Stimulated activated effector memory CD8-positive, alpha-beta T cell treated with anti-CD3 and anti-CD28 coated beads, Interleukin-12 subunit alpha, Interleukin-12 subunit beta, amount 100 ng/mL, for 72 hours (primary cell): Measurements from ENCODE around the gene CAPN14.

Experiments
- ATAC-seq: fragments of 150-1000 bp; cut with Tn5 transposase; 2 replicates; pipeline ENCODE4 v1.10.0; 2021
- DNase-seq, 2 donors: peaks; one replicate each; pipeline ENCODE4 v3.0.0; 2021 to 2022; ENCODE audit warnings: low spot score in 2 of 2
- H3K27ac Mint-ChIP-seq: one replicate; pipeline ENCODE4 v1.8.0; 2022; ENCODE audit warnings: mild to moderate bottlenecking, mixed read lengths
- H3K36me3 Mint-ChIP-seq: one replicate; pipeline ENCODE4 v1.8.0; 2022; ENCODE audit warnings: mild to moderate bottlenecking, mixed read lengths
- H3K4me1 Mint-ChIP-seq: one replicate; pipeline ENCODE4 v1.8.0; 2022; ENCODE audit warnings: mixed read lengths
- H3K4me3 Mint-ChIP-seq: one replicate; pipeline ENCODE4 v1.8.0; 2022; ENCODE audit warnings: mild to moderate bottlenecking, mixed read lengths
- H3K9me3 Mint-ChIP-seq: one replicate; pipeline ENCODE4 v1.8.0; 2022; ENCODE audit warnings: mixed read lengths

CAPN14 gene

DNA sequence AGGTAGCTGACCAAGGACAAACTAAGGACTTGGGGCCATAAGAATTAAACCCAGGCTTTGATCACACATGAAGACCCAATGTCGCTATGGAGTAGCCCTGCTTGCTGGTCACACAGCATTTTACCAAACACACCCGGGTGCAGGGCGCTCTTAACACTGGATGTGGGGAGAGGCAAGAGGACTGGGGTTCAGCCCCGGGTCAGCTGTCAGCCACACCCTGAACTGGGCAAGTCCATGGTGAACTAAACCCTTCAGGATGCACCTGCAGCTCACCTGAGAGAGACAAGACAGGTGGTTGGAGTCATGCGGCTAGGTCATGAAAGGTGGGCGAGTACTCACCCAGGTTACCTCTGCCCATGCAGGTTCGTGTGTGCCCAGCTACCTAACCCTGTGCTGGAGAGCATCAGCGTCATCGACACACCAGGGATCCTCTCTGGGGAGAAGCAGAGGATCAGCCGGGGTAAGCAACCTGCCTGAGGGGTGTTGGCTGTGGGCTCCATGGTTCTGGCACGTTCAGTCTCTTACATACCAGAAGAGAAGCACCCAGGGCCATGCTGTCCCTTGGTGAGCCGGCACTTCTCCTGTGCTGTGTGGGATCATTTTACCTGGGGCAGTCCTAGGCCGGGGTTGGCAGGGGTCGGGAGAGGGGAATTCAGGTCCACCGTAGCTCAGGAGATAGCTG is 31.8 kb upstream of the CAPN14 start:
- ATAC-seq (peak; percentile 16), DNase-seq (no peak)
- peaks cover 5% of the 10 kb centered on the region for H3K36me3 Mint-ChIP-seq
- H3K4me3 Mint-ChIP-seq = no peak overlapping the region
- no peaks in the 10 kb centered on the region for H3K9me3 Mint-ChIP-seq
- no peaks in the 10 kb centered on the region for H3K4me1 Mint-ChIP-seq
- no peak overlapping the region for H3K27ac Mint-ChIP-seq

- Mint-ChIP-seq H3K9me3 (no peaks in the 10 kb centered on the region), H3K36me3 (peaks cover 5% of the 10 kb centered on the region), H3K4me1 (no peaks in the 10 kb centered on the region), H3K27ac (no peak overlapping the region), H3K4me3 (no peak overlapping the region)
- DNase-seq = no peak
- ATAC-seq = no peak
Measured at GRCh38 chr2:31248139-31248538, 30.8 kb upstream of the CAPN14 start.

DNA sequence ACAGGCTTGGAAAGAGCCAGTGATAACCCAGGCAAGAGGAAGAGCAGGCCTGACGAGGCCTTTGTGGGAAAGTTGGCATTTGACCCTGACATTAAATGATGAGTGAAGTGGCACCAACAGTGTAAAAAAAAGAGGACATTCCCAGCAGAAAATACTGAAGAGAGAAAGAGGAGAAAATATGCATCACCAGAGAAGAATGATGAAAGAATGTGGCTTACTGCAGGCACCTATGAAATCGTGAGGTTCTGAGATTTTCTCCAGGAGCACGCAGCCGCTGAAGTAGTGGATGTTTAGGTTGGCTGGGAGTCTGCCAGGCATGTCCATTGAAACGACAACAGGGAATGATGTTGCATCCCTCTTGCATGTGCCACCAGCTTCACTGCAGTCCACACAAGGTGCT is 30.4 kb upstream of the CAPN14 start:
- H3K4me3 Mint-ChIP-seq = no peak overlapping the region
- ATAC-seq = no peak
- DNase-seq = no peak
- no peaks in the 10 kb centered on the region for H3K4me1 Mint-ChIP-seq
- H3K27ac Mint-ChIP-seq = no peak overlapping the region
- H3K9me3 Mint-ChIP-seq = no peaks in the 10 kb centered on the region
- peaks cover 5% of the 10 kb centered on the region for H3K36me3 Mint-ChIP-seq

- Mint-ChIP-seq H3K4me3 (no peak overlapping the region), H3K36me3 (no peaks in the 10 kb centered on the region), H3K9me3 (no peaks in the 10 kb centered on the region), H3K4me1 (no peaks in the 10 kb centered on the region), H3K27ac (no peak overlapping the region)
- ATAC-seq (no peak), DNase-seq (no peak)
Measured at GRCh38 chr2:31246184-31246852, 29.0 kb upstream of the CAPN14 start.

GRCh38 chr2:31244101-31244500 is 26.8 kb upstream of the CAPN14 start:
- Mint-ChIP-seq H3K9me3 (no peaks in the 10 kb centered on the region), H3K27ac (no peak overlapping the region), H3K4me1 (no peaks in the 10 kb centered on the region), H3K36me3 (no peaks in the 10 kb centered on the region), H3K4me3 (no peak overlapping the region)
- ATAC-seq (no peak), DNase-seq (no peak)

DNA sequence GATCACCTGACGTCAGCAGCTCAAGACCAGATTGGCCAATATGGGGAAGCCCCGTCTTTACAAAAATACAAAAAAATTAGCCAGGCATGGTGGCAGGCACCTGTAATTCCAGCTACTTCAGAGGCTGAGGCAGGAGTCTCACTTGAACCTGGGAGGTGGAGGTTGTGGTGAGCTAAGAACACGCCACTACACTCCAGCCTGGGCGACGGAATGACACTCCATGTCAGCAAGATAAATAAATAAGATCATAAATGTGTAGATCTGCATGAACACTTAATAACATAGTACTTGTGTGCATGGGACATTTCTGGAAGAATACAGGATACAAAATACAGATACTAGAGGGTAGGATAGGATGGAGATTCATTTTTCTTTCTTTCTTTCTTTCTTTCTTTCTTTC is 25.7 kb upstream of the CAPN14 start:
- no peak for DNase-seq
- H3K4me3 Mint-ChIP-seq = no peak overlapping the region
- no peak overlapping the region for H3K27ac Mint-ChIP-seq
- ATAC-seq = no peak
- no peaks in the 10 kb centered on the region for H3K4me1 Mint-ChIP-seq
- no peaks in the 10 kb centered on the region for H3K9me3 Mint-ChIP-seq
- no peaks in the 10 kb centered on the region for H3K36me3 Mint-ChIP-seq

DNA sequence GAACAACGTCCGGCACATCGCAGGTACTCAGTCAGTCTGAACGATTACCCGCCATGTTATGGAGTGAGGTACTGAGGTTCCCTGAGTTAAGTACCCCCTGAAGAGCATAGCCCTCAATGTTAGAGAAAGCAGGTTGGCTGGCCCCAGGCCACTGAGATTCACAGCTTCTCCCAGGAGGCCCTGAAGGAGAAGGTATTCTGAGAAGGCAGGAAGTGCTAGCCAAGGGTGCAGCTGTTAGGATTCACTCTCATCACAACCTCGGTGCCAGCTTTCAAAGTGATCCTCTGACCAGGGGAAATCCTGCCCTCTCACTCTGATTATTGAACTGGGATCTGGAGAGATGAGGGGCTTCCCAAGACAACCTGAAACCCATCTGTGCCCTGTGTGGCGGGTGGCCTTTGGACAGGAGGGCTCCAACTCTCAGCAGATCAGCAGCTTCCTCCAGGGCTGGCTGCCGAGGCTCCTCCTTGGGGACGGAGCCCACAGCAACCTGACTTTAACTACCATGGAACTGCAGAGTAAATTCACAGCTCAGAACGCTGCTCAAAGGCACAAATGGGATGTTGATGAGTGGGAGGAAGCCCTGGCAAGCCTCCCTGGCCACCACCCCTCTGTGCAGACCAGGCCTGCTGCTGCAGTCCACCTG is 24.4 kb upstream of the CAPN14 start:
- Mint-ChIP-seq H3K27ac (no peak overlapping the region), H3K4me1 (peaks cover 4% of the 10 kb centered on the region), H3K36me3 (no peaks in the 10 kb centered on the region), H3K4me3 (no peak overlapping the region), H3K9me3 (no peaks in the 10 kb centered on the region)
- ATAC-seq = no peak
- no peak for DNase-seq

GRCh38 chr2:31240381-31241365 is 23.4 kb upstream of the CAPN14 start:
- Mint-ChIP-seq H3K27ac (peak overlapping the region; percentile 20), H3K4me3 (no peak overlapping the region), H3K4me1 (peaks cover 6% of the 10 kb centered on the region), H3K9me3 (no peaks in the 10 kb centered on the region), H3K36me3 (no peaks in the 10 kb centered on the region)
- no peak for DNase-seq
- ATAC-seq = no peak

- Mint-ChIP-seq H3K36me3 (no peaks in the 10 kb centered on the region), H3K4me1 (peaks cover 11% of the 10 kb centered on the region), H3K27ac (no peak overlapping the region), H3K4me3 (no peak overlapping the region), H3K9me3 (no peaks in the 10 kb centered on the region)
- ATAC-seq (no peak), DNase-seq (no peak)
Measured at GRCh38 chr2:31239593-31240177, 22.4 kb upstream of the CAPN14 start.

GRCh38 chr2:31238906-31239592 is 21.7 kb upstream of the CAPN14 start:
- Mint-ChIP-seq H3K4me3 (no peak overlapping the region), H3K36me3 (no peaks in the 10 kb centered on the region), H3K27ac (peak overlapping the region; percentile 34), H3K9me3 (no peaks in the 10 kb centered on the region), H3K4me1 (peaks cover 11% of the 10 kb centered on the region)
- no peak for DNase-seq
- ATAC-seq = no peak

DNA sequence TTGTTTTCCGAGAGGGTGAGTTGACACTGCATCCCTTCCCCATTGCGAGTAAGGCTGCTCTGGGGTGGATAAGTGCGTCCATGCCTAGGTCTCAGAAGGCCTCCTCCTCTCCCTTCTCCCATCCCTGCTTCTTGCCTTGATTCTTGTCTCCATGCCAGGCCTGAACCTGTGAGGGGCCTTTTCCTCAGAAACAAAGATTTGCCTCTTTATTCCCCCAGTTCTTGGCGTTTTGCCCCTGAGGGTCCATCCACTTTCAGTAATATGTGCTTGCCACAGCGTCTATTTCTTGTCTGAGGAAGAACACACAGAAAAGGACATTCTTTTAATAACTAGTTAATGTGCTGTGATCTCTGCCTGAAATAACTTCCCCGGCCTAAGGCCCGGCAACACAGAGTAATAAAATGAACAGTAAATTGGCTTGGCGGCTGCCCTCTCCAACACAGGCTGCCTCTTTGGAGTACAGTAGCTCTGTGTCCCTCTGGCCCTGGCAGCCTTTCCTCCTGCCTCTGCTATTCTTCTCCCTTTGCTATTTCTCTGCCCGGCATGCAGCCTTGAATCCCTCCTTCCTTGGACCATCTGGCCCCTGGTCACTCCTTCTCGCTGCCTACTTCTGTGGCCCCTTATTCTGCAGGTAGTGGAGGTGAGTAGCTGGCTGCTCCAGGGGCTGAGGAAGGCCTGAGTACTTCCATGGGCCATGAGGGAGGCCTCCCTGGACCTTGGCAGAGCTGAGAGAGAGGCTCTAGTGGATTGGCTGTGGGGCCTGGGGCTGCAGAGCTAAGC is 21.0 kb upstream of the CAPN14 start:
- no peak for ATAC-seq
- Mint-ChIP-seq H3K4me1 (peaks cover 14% of the 10 kb centered on the region), H3K4me3 (no peak overlapping the region), H3K9me3 (no peaks in the 10 kb centered on the region), H3K36me3 (no peaks in the 10 kb centered on the region), H3K27ac (peak overlapping the region; percentile 34)
- no peak for DNase-seq

- Mint-ChIP-seq H3K9me3 (no peaks in the 10 kb centered on the region), H3K4me1 (peaks cover 19% of the 10 kb centered on the region), H3K4me3 (no peak overlapping the region), H3K36me3 (no peaks in the 10 kb centered on the region), H3K27ac (no peak overlapping the region)
- DNase-seq (no peak), ATAC-seq (no peak)
Measured at GRCh38 chr2:31237348-31238017, 20.2 kb upstream of the CAPN14 start.

DNA sequence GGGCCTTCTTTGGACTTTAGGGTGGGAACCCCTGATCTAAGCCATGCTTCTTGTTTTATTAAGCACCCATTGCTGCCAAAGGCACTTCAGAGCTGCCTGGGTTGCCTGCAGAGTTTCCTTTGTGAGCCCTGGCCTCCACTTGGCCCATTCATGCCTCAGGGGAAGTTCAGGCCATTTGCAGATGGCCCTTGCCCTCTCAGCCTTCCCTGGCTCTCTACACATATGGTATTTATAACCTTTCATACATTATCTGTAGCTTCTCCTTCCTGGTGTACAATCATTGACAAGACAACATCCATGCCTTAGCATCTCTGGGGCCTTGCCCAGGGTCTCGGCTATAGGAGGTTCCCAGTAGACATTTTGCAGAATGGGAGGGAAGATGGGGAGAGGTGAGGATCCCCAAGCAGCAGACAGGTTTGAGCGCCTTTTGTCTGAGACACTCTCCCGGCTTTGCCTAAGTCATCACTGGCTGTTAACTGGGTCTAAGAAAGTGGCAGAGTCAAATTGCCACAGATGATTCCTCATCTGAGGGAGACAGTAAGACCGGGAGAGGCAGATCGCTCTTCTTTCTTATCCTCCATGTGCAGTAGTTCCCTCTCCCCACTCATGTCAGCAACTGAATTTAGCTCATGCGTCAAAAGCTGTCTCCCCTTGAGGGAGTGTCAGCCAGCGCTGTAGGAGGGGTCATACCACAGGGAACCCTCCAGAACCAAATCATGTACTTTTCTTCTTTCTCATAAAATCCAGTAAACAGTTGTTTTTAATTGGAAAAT is 19.3 kb upstream of the CAPN14 start:
- H3K4me1 Mint-ChIP-seq = peaks cover 19% of the 10 kb centered on the region
- ATAC-seq = no peak
- no peaks in the 10 kb centered on the region for H3K36me3 Mint-ChIP-seq
- H3K9me3 Mint-ChIP-seq = no peaks in the 10 kb centered on the region
- DNase-seq = no peak
- H3K4me3 Mint-ChIP-seq = no peak overlapping the region
- no peak overlapping the region for H3K27ac Mint-ChIP-seq
